HEK293 (cell line): ENCODE results near the gene AIF1.

ENCODE experiments used
- ELK4 ChIP-seq: IDR thresholded peaks from 2 replicates; pipeline ENCODE4 v1.6.1; 2011; ENCODE audit warnings: mild to moderate bottlenecking, low read depth, low read length, borderline replicate concordance
- GLI4 ChIP-seq: fragments of 450-650 bp; formaldehyde crosslinking; IDR thresholded peaks from 2 replicates; pipeline ENCODE4 v1.5.1; 2016; ENCODE audit warnings: missing biosample characterization, missing genetic modification characterization
- KLF1 ChIP-seq: fragments of 450-650 bp; formaldehyde crosslinking; IDR thresholded peaks from 2 replicates; pipeline ENCODE4 v1.5.1; 2016; ENCODE audit warnings: missing biosample characterization, missing genetic modification characterization
- KLF10 ChIP-seq: fragments of 450-650 bp; IDR thresholded peaks from 2 replicates; pipeline ENCODE4 v1.5.1; 2018; ENCODE audit warnings: missing biosample characterization, mild to moderate bottlenecking, missing genetic modification characterization
- MZF1 ChIP-seq: fragments of 450-650 bp; formaldehyde crosslinking; IDR thresholded peaks from 2 replicates; pipeline ENCODE4 v1.5.1; 2017; ENCODE audit warnings: missing biosample characterization, missing genetic modification characterization, borderline replicate concordance
- ZBTB11 ChIP-seq: fragments of 450-650 bp; formaldehyde crosslinking; conservative IDR thresholded peaks from 2 replicates; pipeline ENCODE4 v1.5.1; 2016; ENCODE audit warnings: low read depth, missing biosample characterization, missing genetic modification characterization
- ZBTB17 ChIP-seq: fragments of 450-650 bp; formaldehyde crosslinking; IDR thresholded peaks from 2 replicates; pipeline ENCODE4 v1.5.1; 2016; ENCODE audit warnings: missing biosample characterization, missing genetic modification characterization
- ZBTB49 ChIP-seq: fragments of 450-650 bp; formaldehyde crosslinking; IDR thresholded peaks from 2 replicates; pipeline ENCODE4 v1.5.1; 2016; ENCODE audit warnings: missing biosample characterization, missing genetic modification characterization, low read depth
- ZEB2 ChIP-seq: fragments of 450-650 bp; formaldehyde crosslinking; IDR thresholded peaks from 2 replicates; pipeline ENCODE4 v1.5.1; 2016; ENCODE audit warnings: missing biosample characterization, missing genetic modification characterization
- ZNF211 ChIP-seq: fragments of 450-650 bp; formaldehyde crosslinking; IDR thresholded peaks from 2 replicates; pipeline ENCODE4 v1.5.1; 2016; ENCODE audit warnings: low read depth, missing biosample characterization, missing genetic modification characterization
- ZNF335 ChIP-seq: fragments of 450-650 bp; formaldehyde crosslinking; conservative IDR thresholded peaks from 2 replicates; pipeline ENCODE4 v1.5.1; 2016; ENCODE audit warnings: missing biosample characterization, missing genetic modification characterization
- ZNF350 ChIP-seq: fragments of 450-650 bp; formaldehyde crosslinking; IDR thresholded peaks from 2 replicates; pipeline ENCODE4 v1.5.0; 2017; ENCODE audit warnings: missing biosample characterization, mild to moderate bottlenecking, missing genetic modification characterization
- ZNF426 ChIP-seq: fragments of 450-650 bp; formaldehyde crosslinking; IDR thresholded peaks from 2 replicates; pipeline ENCODE4 v1.5.1; 2017; ENCODE audit warnings: missing biosample characterization, missing genetic modification characterization, mild to moderate bottlenecking, inconsistent platforms, moderate library complexity
- ZNF600 ChIP-seq: fragments of 450-650 bp; formaldehyde crosslinking; IDR thresholded peaks from 2 replicates; pipeline ENCODE4 v1.5.1; 2016; ENCODE audit warnings: missing biosample characterization, missing genetic modification characterization
- TF ChIP-seq, protein P1 (sequence below): fragments of 450-650 bp; IDR thresholded peaks from 2 replicates; pipeline ENCODE4 v1.5.1; 2018; ENCODE audit warnings: missing biosample characterization, mild to moderate bottlenecking, missing genetic modification characterization
- TF ChIP-seq, protein P2 (sequence below): fragments of 450-650 bp; formaldehyde crosslinking; IDR thresholded peaks from 2 replicates; pipeline ENCODE4 v1.5.1; 2016; ENCODE audit warnings: missing biosample characterization, missing genetic modification characterization
- TF ChIP-seq, protein P3 (sequence below): fragments of 450-650 bp; formaldehyde crosslinking; IDR thresholded peaks from 2 replicates; pipeline ENCODE4 v1.5.1; 2016; ENCODE audit warnings: missing biosample characterization, missing genetic modification characterization

Gene AIF1

DNA sequence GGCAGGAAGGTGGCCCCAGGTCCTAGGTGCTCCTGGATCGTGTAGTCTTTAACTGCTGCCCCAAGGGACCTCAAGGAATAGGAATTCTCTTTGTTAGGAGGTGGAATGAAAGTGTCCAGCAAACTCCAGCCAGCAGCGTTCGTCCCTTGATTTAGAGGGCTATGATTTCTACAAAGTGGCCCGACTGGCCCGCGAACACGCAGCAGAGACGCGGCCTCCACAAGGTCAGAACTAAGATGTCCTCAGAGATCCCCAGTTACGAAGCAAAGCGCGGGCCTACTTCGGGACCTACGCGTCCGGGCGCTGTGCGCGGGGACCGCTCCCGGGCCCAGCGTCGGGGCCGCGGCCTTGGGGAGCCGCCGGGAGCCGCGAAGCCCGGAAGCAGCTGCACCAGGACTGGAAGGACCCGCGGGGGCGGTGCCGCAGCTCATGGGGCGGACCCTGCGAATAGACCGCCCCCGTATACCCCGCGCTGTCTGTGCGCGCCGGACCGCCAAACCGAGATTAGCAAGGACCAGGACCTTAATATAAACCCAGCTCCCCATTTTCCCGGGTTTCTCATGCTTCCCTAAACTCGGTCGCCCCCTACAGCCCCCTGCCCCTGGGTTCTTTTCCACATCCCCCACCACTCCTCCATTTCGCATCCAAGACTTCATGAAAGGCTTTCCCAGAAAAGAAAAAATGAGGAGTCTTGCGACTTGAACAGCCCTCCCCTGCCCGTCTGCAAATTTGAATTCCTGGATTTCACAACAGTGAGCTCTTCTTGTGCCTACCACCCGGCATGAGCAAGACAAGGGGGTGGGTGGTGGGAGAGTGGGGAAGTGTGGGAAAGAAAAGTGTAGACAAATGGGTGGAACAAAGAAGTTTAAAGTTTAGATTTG lies 45.6 kb downstream of the AIF1 start, which contains the start of gene C6orf47 (continued):
- TF ChIP-seq MZF1 (tag by site-specific recombination) (peak; percentile 75; the same call in 1 of the 2 replicates), ZNF335 (tag by site-specific recombination) (peak; percentile 80), ZBTB11 (tag by site-specific recombination) (peak; percentile 76), ZNF211 (tag by site-specific recombination) (no peak), ZNF600 (tag by site-specific recombination) (no peak), ZNF350 (no peak), GLI4 (tag by site-specific recombination) (0 out of 2 replicates have a peak, but pooled peaks have one; percentile 24), ZEB2 (tag by site-specific recombination) (peak; percentile 58), ZNF426 (tag by site-specific recombination) (no peak), ELK4 (no peak), KLF10 (tag by site-specific recombination) (peak; percentile 69), KLF1 (tag by site-specific recombination) (peak; percentile 25; the same call in 1 of the 2 replicates), ZBTB17 (tag by site-specific recombination) (peak; percentile 38; the same call in 1 of the 2 replicates), ZBTB49 (tag by site-specific recombination) (no peak)
- TF ChIP-seq, protein P1, sequence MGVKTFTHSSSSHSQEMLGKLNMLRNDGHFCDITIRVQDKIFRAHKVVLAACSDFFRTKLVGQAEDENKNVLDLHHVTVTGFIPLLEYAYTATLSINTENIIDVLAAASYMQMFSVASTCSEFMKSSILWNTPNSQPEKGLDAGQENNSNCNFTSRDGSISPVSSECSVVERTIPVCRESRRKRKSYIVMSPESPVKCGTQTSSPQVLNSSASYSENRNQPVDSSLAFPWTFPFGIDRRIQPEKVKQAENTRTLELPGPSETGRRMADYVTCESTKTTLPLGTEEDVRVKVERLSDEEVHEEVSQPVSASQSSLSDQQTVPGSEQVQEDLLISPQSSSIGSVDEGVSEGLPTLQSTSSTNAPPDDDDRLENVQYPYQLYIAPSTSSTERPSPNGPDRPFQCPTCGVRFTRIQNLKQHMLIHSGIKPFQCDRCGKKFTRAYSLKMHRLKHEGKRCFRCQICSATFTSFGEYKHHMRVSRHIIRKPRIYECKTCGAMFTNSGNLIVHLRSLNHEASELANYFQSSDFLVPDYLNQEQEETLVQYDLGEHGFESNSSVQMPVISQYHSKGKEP (tag by site-specific recombination): 0 out of 2 replicates have a peak, but pooled peaks have one; percentile 34
- TF ChIP-seq, protein P2, sequence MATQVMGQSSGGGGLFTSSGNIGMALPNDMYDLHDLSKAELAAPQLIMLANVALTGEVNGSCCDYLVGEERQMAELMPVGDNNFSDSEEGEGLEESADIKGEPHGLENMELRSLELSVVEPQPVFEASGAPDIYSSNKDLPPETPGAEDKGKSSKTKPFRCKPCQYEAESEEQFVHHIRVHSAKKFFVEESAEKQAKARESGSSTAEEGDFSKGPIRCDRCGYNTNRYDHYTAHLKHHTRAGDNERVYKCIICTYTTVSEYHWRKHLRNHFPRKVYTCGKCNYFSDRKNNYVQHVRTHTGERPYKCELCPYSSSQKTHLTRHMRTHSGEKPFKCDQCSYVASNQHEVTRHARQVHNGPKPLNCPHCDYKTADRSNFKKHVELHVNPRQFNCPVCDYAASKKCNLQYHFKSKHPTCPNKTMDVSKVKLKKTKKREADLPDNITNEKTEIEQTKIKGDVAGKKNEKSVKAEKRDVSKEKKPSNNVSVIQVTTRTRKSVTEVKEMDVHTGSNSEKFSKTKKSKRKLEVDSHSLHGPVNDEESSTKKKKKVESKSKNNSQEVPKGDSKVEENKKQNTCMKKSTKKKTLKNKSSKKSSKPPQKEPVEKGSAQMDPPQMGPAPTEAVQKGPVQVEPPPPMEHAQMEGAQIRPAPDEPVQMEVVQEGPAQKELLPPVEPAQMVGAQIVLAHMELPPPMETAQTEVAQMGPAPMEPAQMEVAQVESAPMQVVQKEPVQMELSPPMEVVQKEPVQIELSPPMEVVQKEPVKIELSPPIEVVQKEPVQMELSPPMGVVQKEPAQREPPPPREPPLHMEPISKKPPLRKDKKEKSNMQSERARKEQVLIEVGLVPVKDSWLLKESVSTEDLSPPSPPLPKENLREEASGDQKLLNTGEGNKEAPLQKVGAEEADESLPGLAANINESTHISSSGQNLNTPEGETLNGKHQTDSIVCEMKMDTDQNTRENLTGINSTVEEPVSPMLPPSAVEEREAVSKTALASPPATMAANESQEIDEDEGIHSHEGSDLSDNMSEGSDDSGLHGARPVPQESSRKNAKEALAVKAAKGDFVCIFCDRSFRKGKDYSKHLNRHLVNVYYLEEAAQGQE (tag by site-specific recombination): 0 out of 2 replicates have a peak, but pooled peaks have one; percentile 31
- TF ChIP-seq, protein P3, sequence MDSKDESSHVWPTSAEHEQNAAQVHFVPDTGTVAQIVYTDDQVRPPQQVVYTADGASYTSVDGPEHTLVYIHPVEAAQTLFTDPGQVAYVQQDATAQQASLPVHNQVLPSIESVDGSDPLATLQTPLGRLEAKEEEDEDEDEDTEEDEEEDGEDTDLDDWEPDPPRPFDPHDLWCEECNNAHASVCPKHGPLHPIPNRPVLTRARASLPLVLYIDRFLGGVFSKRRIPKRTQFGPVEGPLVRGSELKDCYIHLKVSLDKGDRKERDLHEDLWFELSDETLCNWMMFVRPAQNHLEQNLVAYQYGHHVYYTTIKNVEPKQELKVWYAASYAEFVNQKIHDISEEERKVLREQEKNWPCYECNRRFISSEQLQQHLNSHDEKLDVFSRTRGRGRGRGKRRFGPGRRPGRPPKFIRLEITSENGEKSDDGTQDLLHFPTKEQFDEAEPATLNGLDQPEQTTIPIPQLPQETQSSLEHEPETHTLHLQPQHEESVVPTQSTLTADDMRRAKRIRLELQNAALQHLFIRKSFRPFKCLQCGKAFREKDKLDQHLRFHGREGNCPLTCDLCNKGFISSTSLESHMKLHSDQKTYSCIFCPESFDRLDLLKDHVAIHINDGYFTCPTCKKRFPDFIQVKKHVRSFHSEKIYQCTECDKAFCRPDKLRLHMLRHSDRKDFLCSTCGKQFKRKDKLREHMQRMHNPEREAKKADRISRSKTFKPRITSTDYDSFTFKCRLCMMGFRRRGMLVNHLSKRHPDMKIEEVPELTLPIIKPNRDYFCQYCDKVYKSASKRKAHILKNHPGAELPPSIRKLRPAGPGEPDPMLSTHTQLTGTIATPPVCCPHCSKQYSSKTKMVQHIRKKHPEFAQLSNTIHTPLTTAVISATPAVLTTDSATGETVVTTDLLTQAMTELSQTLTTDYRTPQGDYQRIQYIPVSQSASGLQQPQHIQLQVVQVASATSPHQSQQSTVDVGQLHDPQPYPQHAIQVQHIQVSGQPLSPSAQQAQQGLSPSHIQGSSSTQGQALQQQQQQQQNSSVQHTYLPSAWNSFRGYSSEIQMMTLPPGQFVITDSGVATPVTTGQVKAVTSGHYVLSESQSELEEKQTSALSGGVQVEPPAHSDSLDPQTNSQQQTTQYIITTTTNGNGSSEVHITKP: peak; percentile 61
